GM18505 (cell line): Measurements from ENCODE around the gene UBE2H.
A peak's percentile ranks its signal among the peaks of the same experiment; 100 is the strongest.

Experiments used
- ATAC-seq: cut with Tn5 transposase; IDR thresholded peaks from one replicate; pipeline ENCODE4 v1.9.1; 2021; ENCODE audit not compliant: unreplicated experiment
- POLR2A ChIP-seq: IDR thresholded peaks from 4 replicates; pipeline ENCODE4 v1.6.1; 2011; ENCODE audit warnings: borderline replicate concordance; ENCODE audit not compliant: insufficient read depth, insufficient read length; ENCODE audit errors: extremely low read depth

The UBE2H gene

DNA sequence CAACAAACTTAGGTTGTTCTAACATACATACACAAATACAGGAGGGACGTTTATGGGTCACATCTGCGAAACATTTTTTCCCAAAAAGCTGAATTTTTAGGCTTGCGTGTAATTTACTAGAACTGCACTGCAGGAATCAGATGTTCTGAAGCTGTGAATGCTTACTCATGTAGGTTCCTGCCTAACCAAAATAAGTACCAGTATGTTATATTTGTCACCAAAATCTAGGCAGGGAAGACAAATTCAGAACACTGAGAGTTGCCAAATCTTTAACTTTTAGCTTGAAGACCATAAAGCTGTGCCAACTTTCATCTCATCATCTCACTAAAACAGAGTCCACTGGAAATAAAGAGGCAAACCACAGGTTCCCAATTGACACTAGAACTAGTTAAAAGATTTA lies 5.7 kb downstream of the UBE2H start:
- ATAC-seq: no peak

DNA sequence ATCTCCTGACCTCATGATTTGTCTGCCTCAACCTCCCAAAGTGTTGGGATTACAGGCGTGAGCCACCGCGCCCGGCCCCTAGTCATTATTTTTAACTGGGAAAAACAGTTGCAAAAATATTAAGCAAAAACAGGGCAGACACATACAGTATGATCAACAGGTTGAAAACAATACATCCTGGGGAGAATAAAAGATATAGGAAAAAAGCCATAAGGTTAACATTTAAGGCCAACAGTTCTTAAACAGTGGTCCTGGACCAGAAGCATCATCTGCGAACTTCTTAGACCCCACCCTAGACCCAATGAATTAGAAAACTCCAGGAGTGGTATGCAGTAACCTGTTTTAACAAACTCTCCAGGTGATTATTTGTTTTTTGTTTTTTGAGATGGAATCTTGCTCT lies 6.5 kb downstream of the UBE2H start:
- TF ChIP-seq POLR2A: no peak
- no peak for ATAC-seq

More for the DNA sequence above, 5.7 kb downstream of the UBE2H start:
- no peak for TF ChIP-seq POLR2A

DNA sequence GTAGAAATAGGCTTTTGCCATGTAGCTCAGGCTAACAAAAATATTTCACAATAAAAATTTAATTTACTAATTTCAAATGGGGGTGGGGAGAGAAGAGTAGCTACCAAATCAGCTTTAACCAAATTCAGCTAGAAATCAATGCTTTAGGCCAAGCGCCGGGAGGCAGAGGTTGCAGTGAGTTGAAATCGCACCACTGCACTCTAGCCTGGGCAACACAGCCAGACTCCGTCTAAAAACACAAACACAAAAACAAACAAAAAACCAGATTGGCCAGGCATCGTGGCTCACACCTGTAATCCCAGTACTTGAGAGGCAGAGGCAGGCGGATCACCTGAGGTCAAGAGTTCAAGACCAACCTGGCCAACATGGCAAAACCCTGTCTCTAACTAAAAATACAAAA lies 9.4 kb downstream of the UBE2H start:
- ATAC-seq: no peak
- no peak for TF ChIP-seq POLR2A

DNA sequence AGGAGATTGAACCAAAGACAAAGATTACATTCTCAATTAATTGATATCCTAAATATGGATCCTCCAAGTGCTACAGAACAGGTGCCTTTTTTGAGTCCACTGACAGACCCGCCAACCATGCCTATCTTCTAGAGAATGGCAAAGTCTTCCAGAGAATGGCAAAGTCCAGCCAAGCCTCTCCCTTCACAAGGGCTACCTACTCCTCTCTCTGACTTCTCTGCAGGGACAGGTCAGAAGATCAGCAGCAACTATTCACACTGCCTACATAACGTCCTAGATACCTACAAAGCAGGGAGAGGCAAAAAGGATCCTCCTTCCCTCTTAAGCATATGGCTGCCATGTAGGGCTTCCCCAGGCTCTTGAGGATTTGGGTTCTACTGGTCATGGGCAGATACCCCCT lies 12.4 kb downstream of the UBE2H start:
- no peak for TF ChIP-seq POLR2A
- no peak for ATAC-seq

DNA sequence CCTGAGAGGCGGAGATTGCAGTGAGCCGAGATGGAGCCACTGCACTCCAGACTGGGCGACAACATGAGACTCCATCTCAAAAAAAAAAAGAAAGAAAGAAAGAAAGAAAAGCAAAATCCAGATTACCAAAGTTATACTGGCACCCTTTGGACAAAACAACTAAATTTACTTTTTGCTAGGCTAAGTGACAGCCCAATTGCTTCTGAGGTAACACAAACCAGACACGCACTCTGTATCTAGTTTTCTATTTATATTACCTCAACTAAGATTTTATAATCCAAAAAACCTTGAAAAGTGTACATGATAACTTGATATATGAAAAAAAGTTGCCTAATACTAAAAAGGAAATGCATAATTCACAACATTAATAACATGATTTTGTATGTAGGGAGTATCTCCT lies 12.9 kb downstream of the UBE2H start:
- no peak for TF ChIP-seq POLR2A
- no peak for ATAC-seq

DNA sequence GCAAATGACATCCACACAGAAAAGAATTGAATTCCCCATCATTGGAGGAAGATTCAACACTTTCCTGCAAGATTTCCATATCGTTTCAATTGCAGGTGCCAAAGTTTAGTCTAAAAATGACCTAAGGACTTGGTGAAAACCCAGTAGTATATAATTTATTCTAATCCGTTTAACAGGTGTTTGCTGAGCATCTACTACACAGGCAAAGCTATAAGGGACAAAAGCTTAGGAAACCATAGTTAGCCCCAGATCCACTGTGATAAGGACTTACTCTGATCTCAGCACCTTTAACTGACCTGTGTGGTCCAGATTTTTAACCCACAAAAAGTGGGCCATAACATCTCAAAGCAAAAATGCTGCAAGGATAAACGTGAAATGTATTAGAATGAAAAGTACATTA lies 19.1 kb downstream of the UBE2H start:
- TF ChIP-seq POLR2A: no peak
- no peak for ATAC-seq

DNA sequence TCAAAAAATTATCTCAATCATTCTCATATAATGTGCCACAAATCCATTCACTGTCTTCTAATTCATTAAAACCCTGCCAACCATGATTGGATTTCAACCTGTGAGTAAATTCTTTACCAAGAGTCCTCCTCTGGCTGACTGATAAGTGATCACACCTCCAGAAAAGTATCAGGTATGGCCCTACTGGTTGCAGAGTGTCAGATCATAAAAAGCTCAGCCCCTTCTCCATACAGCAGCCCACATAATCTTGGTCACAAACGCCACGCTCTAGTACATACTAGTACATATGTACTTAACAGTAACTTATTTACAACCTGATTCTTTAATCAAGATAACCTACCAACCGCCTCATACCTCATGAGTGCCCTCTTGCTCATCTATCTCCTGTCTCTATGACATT lies 26.1 kb downstream of the UBE2H start:
- no peak for TF ChIP-seq POLR2A
- ATAC-seq: no peak

DNA sequence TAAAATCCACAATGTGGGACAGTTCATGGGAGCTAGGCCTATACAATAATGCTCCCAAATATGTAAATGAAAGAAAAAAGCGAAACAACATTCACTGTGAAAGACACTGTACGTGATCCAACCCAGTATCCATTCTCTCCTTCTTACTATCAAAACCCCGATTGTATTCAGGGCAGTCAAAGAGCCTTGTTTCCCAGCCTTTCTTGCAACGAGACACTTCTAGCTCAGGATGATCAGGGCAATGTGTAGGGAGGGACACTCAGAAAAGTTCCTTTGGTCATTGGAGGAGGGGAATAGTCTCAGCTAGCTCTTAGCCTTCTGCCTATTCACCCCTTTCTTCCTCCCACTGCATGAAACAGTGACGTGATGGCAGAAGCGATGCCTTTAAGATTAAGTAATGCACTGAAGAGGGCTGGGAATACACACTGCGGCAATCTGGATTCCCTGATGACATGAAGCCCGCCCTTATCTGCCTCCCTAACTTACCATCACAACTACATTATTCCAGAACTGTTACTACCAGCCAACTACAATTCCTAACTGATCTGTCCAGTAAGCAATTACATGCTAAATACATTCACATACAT lies 27.3 kb downstream of the UBE2H start:
- TF ChIP-seq POLR2A: no peak
- ATAC-seq: no peak

DNA sequence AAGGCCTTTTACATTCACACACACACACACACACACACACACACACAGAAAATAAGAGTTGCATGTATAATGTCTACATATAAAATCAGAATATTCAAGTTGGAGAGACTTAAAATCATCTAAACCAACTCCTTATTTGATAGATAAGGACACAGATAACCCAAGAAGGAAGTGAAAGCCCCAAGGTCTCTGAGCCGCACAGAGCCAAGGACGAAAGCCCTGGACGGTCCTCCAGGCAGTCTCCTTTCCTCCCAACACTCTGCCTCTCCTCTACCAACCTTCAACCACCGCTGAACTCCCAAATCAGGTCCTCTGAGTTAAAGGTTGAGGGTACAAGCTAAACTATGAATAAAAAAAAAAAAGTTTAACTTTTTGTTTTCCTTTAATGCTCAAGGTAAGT lies 28.2 kb downstream of the UBE2H start:
- TF ChIP-seq POLR2A: no peak
- ATAC-seq: no peak

DNA sequence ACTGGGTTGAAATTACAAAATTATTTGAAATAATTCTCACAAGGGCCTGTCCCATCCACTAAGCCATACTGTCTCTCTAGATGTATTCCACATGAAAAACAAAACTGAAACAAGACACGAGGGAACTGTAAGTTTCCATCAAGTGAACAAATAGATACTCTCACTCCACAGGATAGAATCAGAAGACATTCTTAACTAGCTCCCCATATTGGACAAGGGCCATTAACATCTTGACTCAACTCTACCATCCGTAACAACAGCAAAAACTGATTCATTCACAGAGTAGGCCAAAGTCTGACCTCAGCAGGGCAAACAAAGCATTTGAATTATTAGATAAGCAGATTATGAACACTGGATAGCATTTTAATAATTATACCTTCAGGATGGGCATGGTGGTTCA lies 29.1 kb downstream of the UBE2H start:
- TF ChIP-seq POLR2A: no peak
- ATAC-seq: peak; percentile 63

DNA sequence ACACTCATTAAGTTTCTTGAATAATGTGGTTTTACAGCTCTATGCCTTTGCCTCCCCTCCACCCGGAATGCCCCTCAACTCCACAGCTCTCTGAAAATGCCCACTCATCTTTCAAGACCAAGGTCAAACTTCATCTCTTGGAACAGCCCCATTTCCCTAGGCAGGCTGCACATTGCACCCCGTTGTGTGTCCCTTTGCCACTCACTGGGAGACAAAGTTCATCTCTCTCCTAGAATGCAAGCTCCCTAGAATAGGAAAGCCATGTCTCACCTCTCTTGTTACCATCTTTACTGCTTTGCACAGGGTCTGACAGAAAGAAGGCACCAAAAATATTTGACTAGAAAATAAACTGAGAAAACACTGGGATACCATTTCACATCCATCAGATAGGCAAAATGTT lies 33.3 kb downstream of the UBE2H start:
- TF ChIP-seq POLR2A: no peak

DNA sequence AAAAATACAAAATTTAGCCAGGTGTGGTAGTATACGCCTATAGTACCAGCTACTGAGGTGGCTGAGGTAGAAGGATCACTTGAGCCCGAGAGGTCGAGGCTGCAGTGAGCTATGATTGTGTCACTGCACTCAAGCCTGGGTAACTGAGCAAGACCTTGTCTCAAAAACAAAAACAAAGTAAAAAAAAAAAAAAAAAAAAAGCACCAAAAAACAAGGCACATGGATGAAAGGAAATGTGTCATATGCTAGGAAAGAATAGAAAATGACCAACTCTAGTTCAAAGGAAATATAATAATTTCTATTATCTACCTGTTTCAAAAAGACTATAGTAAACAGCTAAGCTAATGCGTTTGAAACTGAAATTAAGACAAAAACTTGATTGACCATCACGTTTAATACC lies 33.8 kb downstream of the UBE2H start:
- TF ChIP-seq POLR2A: no peak

More for the DNA sequence above, 33.3 kb downstream of the UBE2H start:
- ATAC-seq: no peak

DNA sequence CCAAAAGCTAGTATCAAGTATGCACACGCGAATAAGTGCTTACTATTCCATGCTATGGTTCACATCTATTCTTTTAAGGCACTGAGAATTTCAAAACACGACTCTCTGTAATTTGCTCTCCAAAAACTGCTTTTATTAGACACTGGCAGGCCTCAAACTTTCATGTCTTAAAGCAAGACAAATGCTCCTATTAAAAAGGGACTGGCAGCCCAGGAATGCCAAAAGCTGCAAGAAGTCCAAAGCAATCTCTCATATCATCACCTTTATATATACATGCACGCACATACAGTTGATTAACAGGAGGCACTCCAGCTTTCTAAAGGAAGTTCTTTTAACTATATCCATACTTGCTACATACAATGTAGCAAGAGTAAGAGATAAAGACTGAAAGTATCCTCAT lies 34.8 kb downstream of the UBE2H start:
- TF ChIP-seq POLR2A: no peak
- ATAC-seq: no peak

More for the DNA sequence above, 33.8 kb downstream of the UBE2H start:
- ATAC-seq: no peak

DNA sequence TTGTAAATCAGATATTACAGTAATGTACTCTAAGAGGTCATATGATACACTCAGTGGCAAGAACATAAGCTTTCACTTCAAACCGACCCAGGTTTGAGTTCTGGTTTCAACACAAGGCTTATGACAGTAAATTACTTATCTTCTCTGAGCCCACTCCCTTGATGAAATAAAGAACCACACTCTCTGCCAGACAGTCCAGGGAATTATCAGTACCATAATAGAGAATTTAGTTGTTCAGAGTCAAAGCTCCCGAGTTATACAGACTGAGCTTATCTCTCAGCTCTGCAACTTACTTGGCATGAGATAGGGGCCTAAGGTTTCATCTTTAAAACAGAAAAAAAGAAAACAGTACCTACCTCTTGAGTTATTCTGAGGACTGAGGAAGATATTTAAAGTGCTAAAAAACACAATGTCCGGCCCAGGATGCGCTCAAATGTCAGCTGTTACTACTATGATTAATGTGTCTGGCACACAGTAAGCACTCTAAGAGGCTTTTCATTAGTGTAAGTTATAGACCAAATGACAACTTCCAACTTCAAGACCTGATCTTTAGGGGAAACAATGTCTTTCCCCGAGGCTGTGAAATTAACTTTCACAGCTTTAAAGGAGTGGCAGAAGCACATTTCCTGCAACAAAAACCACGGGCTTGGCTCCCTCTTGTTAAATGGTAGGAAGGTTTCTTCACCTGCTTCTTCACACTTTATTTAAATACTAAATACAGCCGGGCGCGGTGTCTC lies 38.1 kb downstream of the UBE2H start:
- TF ChIP-seq POLR2A: no peak
- no peak for ATAC-seq
